Measurements from ENCODE around the gene LRRC43. TPM values are rescaled to one million over a fixed set of nuclear protein-coding genes. Genes with fewer than 3 reads are reported as not detected.
A peak's percentile ranks its signal among the peaks of the same experiment; 100 is the strongest.
"Not testable (repeated sequence)": the region's sequence is repeated elsewhere in the genome, so short reads cannot be mapped to it uniquely, and the experiment has no call there.

The LRRC43 gene
- polyA plus RNA-seq, 1 donor: not detected

GRCh38 chr12:122194804-122195203, 11.9 kb downstream of the LRRC43 start:
- no peak for DNase-seq

GRCh38 chr12:122195405-122195804, 12.5 kb downstream of the LRRC43 start:
- no peak for DNase-seq

GRCh38 chr12:122197612-122197966, 14.7 kb downstream of the LRRC43 start:
- DNase-seq: no peak

- DNase-seq: no peak
Measured at GRCh38 chr12:122199484-122200355, 16.8 kb downstream of the LRRC43 start.

GRCh38 chr12:122200541-122201175, 17.7 kb downstream of the LRRC43 start:
- DNase-seq: no peak

- no peak for DNase-seq
Measured at GRCh38 chr12:122201381-122201780, 18.5 kb downstream of the LRRC43 start.

GRCh38 chr12:122202017-122202416, 19.1 kb downstream of the LRRC43 start:
- no peak for DNase-seq

- not testable (repeated sequence) for DNase-seq
Measured at GRCh38 chr12:122202811-122203210, 19.9 kb downstream of the LRRC43 start.

- DNase-seq: no peak
Measured at GRCh38 chr12:122203301-122204166, 20.6 kb downstream of the LRRC43 start, which contains the start of gene B3GNT4. B3GNT4 (plus strand) TSS chr12:122203709; CDS start chr12:122204619, 910 bp downstream.

GRCh38 chr12:122204167-122205052, 21.5 kb downstream of the LRRC43 start:
- no peak for DNase-seq

- no peak for DNase-seq
Measured at GRCh38 chr12:122205053-122205925, 22.4 kb downstream of the LRRC43 start.

- DNase-seq: no peak
Measured at GRCh38 chr12:122206111-122206881, 23.4 kb downstream of the LRRC43 start.

- no peak for DNase-seq
Measured at GRCh38 chr12:122206976-122207375, 24.1 kb downstream of the LRRC43 start.

- no peak for DNase-seq
Measured at GRCh38 chr12:122207391-122207790, 24.5 kb downstream of the LRRC43 start.

- DNase-seq: no peak
Measured at GRCh38 chr12:122208073-122208820, 25.3 kb downstream of the LRRC43 start.

GRCh38 chr12:122215771-122216170, 32.8 kb downstream of the LRRC43 start:
- no peak for DNase-seq

- DNase-seq: no peak
Measured at GRCh38 chr12:122216445-122216844, 33.5 kb downstream of the LRRC43 start.

- peak; percentile 99 for DNase-seq
Measured at GRCh38 chr12:122225683-122226365, 42.9 kb downstream of the LRRC43 start, which contains the start of gene DIABLO. DIABLO (minus strand) TSS chr12:122226052; CDS start chr12:122226014, 38 bp downstream.
